M059J (cell line): ENCODE measurements around the gene COL9A2. TPM values are rescaled to one million over a fixed set of nuclear protein-coding genes. Genes with fewer than 3 reads are reported as not detected.

ENCODE experiments used
- DNase-seq: peaks from one replicate; pipeline ENCODE4 v3.0.0-alpha.2; 2012; ENCODE audit warnings: low read depth
- total RNA-seq: library from RNA; depleted of rRNA; stranded (reverse); fragments of >200 nt; shearing (Covaris generic); gene quantifications from 2 replicates; pipeline ENCODE4 v1.2.3, GENCODE V29; 2014

The COL9A2 gene
- total RNA-seq, 1 experiment from 2014 or later, result 11.1 TPM

GRCh38 chr1:40318476-40318875, 1.4 kb upstream of the COL9A2 start:
- peak; percentile 36 for DNase-seq

- no peak for DNase-seq
Measured at GRCh38 chr1:40317394-40318074, 448 bp upstream of the COL9A2 start.

- DNase-seq, result peak; percentile 64
Measured at GRCh38 chr1:40315795-40316594, 1.1 kb downstream of the COL9A2 start.

GRCh38 chr1:40315239-40315794, 1.8 kb downstream of the COL9A2 start:
- peak; percentile 82 for DNase-seq

- DNase-seq, result peak; percentile 48
Measured at GRCh38 chr1:40314721-40315238, 2.3 kb downstream of the COL9A2 start.

GRCh38 chr1:40313958-40314720, 2.9 kb downstream of the COL9A2 start:
- DNase-seq, result peak; percentile 15

GRCh38 chr1:40313329-40313957, 3.6 kb downstream of the COL9A2 start:
- DNase-seq, result peak; percentile 91

GRCh38 chr1:40312238-40313205, 4.6 kb downstream of the COL9A2 start:
- DNase-seq, result peak; percentile 90

GRCh38 chr1:40311692-40312091, 5.4 kb downstream of the COL9A2 start:
- DNase-seq, result no peak

GRCh38 chr1:40310983-40311642, 6.0 kb downstream of the COL9A2 start:
- no peak for DNase-seq

GRCh38 chr1:40310129-40310461, 7.0 kb downstream of the COL9A2 start:
- DNase-seq, result no peak

GRCh38 chr1:40309374-40310128, 7.5 kb downstream of the COL9A2 start:
- DNase-seq, result peak; percentile 75

- no peak for DNase-seq
Measured at GRCh38 chr1:40308036-40308727, 8.9 kb downstream of the COL9A2 start.

- DNase-seq, result no peak
Measured at GRCh38 chr1:40307186-40307585, 9.9 kb downstream of the COL9A2 start.

- DNase-seq, result no peak
Measured at GRCh38 chr1:40306296-40306695, 10.8 kb downstream of the COL9A2 start.

GRCh38 chr1:40305871-40306270, 11.2 kb downstream of the COL9A2 start:
- DNase-seq, result no peak

GRCh38 chr1:40305451-40305850, 11.6 kb downstream of the COL9A2 start:
- DNase-seq, result peak; percentile 27

- DNase-seq, result no peak
Measured at GRCh38 chr1:40303790-40304189, 13.3 kb downstream of the COL9A2 start.
